SU-DHL-6 (cell line): ENCODE measurements around the gene LAMA1.

Experiments used
- EZH2phosphoT487 ChIP-seq: fragments of 200-600 bp; sonication (generic), shearing (Covaris generic); conservative IDR thresholded peaks from 2 replicates; pipeline ENCODE4 v1.6.1; 2018; ENCODE audit warnings: mild to moderate bottlenecking, antibody characterized with exemption, low read length, moderate library complexity, mixed read lengths
- TF ChIP-seq, protein P1 (sequence below): fragments of 200-600 bp; sonication (generic); IDR thresholded peaks from one replicate; pipeline ENCODE4 v1.5.1; 2017; ENCODE audit warnings: antibody characterized with exemption, mild to moderate bottlenecking, low read length, moderate library complexity; ENCODE audit not compliant: insufficient read depth, poor library complexity, severe bottlenecking

DNA sequence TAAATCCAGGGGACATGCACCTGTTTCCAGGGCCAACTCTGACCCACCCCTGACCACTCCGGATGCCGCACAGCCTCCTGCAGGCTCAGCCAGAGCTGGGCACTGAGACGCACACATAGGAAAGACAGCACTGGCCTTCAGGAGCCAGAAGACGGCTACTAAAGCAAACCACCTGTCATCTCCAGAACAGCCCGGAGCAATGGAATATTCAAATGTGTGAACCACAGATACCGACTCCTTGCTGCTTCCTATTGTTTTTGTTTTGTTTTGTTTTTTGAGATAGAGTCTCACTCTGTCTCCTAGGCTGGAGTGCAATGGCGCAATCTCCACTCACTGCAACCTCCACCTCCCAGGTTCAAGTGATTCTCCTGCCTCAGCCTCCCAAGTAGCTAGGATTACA lies 94.0 kb downstream of the LAMA1 start:
- TF ChIP-seq, protein P1, sequence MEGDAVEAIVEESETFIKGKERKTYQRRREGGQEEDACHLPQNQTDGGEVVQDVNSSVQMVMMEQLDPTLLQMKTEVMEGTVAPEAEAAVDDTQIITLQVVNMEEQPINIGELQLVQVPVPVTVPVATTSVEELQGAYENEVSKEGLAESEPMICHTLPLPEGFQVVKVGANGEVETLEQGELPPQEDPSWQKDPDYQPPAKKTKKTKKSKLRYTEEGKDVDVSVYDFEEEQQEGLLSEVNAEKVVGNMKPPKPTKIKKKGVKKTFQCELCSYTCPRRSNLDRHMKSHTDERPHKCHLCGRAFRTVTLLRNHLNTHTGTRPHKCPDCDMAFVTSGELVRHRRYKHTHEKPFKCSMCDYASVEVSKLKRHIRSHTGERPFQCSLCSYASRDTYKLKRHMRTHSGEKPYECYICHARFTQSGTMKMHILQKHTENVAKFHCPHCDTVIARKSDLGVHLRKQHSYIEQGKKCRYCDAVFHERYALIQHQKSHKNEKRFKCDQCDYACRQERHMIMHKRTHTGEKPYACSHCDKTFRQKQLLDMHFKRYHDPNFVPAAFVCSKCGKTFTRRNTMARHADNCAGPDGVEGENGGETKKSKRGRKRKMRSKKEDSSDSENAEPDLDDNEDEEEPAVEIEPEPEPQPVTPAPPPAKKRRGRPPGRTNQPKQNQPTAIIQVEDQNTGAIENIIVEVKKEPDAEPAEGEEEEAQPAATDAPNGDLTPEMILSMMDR: no peak
- no peak for TF ChIP-seq EZH2phosphoT487
